Activated CD4-positive, alpha-beta T cell treated with anti-CD3 and anti-CD28 coated beads, Interleukin-2, amount 10 ng/mL, durations not matched to agents 24 days and 14 days (primary cell): ENCODE measurements around the gene ADAMTSL3. TPM values are rescaled to one million over a fixed set of nuclear protein-coding genes. Genes with fewer than 3 reads are reported as not detected.

Experiments used
- DNase-seq: peaks from one replicate; pipeline ENCODE4 v3.0.0; 2022
- H3K27ac Mint-ChIP-seq: one replicate; pipeline ENCODE4 v1.8.0; 2022; ENCODE audit warnings: mild to moderate bottlenecking, mixed read lengths
- H3K27me3 Mint-ChIP-seq: one replicate; pipeline ENCODE4 v1.8.0; 2022; ENCODE audit warnings: mixed read lengths
- H3K36me3 Mint-ChIP-seq: one replicate; pipeline ENCODE4 v1.8.0; 2022; ENCODE audit warnings: low read depth, mild to moderate bottlenecking, mixed read lengths
- H3K4me1 Mint-ChIP-seq: one replicate; pipeline ENCODE4 v1.8.0; 2021; ENCODE audit warnings: mixed read lengths
- H3K4me3 Mint-ChIP-seq: one replicate; pipeline ENCODE4 v1.8.0; 2022; ENCODE audit warnings: mild to moderate bottlenecking, moderate library complexity, mixed read lengths
- H3K9me3 Mint-ChIP-seq: one replicate; pipeline ENCODE4 v1.8.0; 2021; ENCODE audit warnings: mixed read lengths
- intact Hi-C: fragments of 100-400 bp; cut with micrococcal nuclease; formaldehyde crosslinking; loops from one replicate; pipeline ENCODE4 v1.15.1; 2023
- total RNA-seq: library from RNA; stranded (reverse); gene quantifications from 2 replicates; pipeline ENCODE4 v1.2.3, GENCODE V29; 2022

Gene ADAMTSL3
- total RNA-seq = not detected in 2 replicates

- Mint-ChIP-seq H3K27ac (no peak within 1 kb of the TSS), H3K36me3 (no peaks in the 10 kb centered on the region), H3K4me3 (no peak within 1 kb of the TSS), H3K27me3 (peaks cover 31% of the 10 kb centered on the region), H3K9me3 (no peaks in the 10 kb centered on the region), H3K4me1 (no peaks in the 10 kb centered on the region)
- intact Hi-C loops = no loop called here
- peak; percentile 33 for DNase-seq
These were observed at the start of gene ADAMTSL3 for GRCh38 chr15:83653639-83654378. TSS of gene ADAMTSL3 (plus strand) at chr15:83654123. CDS start at chr15:83655762, 1,639 bp downstream.

- DNase-seq = no peak
- intact Hi-C loops = no loop called here
- H3K4me3 Mint-ChIP-seq = no peak overlapping the region
- H3K27me3 Mint-ChIP-seq = no peaks in the 10 kb centered on the region
- H3K4me1 Mint-ChIP-seq = no peaks in the 10 kb centered on the region
- H3K9me3 Mint-ChIP-seq = peaks cover 10% of the 10 kb centered on the region
- no peaks in the 10 kb centered on the region for H3K36me3 Mint-ChIP-seq
- no peak overlapping the region for H3K27ac Mint-ChIP-seq
These were observed 49.4 kb upstream of the ADAMTSL3 start for GRCh38 chr15:83604549-83604948.

- Mint-ChIP-seq H3K36me3 (no peaks in the 10 kb centered on the region), H3K27me3 (no peaks in the 10 kb centered on the region), H3K27ac (no peak overlapping the region), H3K4me3 (no peak overlapping the region), H3K9me3 (peaks cover 10% of the 10 kb centered on the region), H3K4me1 (no peaks in the 10 kb centered on the region)
- no peak for DNase-seq
- intact Hi-C loops = no loop called here
These were observed 48.6 kb upstream of the ADAMTSL3 start for GRCh38 chr15:83605111-83605945.

GRCh38 chr15:83610132-83610531 is 43.8 kb upstream of the ADAMTSL3 start:
- Mint-ChIP-seq H3K9me3 (no peaks in the 10 kb centered on the region), H3K27me3 (no peaks in the 10 kb centered on the region), H3K4me1 (no peaks in the 10 kb centered on the region), H3K4me3 (no peak overlapping the region), H3K27ac (no peak overlapping the region), H3K36me3 (no peaks in the 10 kb centered on the region)
- DNase-seq = no peak
- intact Hi-C loops = no loop called here

GRCh38 chr15:83610901-83611685 is 42.8 kb upstream of the ADAMTSL3 start:
- Mint-ChIP-seq H3K9me3 (no peaks in the 10 kb centered on the region), H3K4me1 (no peaks in the 10 kb centered on the region), H3K36me3 (no peaks in the 10 kb centered on the region), H3K27me3 (no peaks in the 10 kb centered on the region), H3K27ac (no peak overlapping the region), H3K4me3 (no peak overlapping the region)
- DNase-seq = no peak
- intact Hi-C loops = no loop called here

- no peak for DNase-seq
- Mint-ChIP-seq H3K9me3 (no peaks in the 10 kb centered on the region), H3K27me3 (no peaks in the 10 kb centered on the region), H3K4me1 (no peaks in the 10 kb centered on the region), H3K4me3 (no peak overlapping the region), H3K36me3 (no peaks in the 10 kb centered on the region), H3K27ac (no peak overlapping the region)
- intact Hi-C loops = no loop called here
These were observed 41.7 kb upstream of the ADAMTSL3 start for GRCh38 chr15:83612226-83612625.

- Mint-ChIP-seq H3K9me3 (no peaks in the 10 kb centered on the region), H3K4me3 (no peak overlapping the region), H3K4me1 (no peaks in the 10 kb centered on the region), H3K27me3 (no peaks in the 10 kb centered on the region), H3K36me3 (no peaks in the 10 kb centered on the region), H3K27ac (no peak overlapping the region)
- no peak for DNase-seq
- intact Hi-C loops = no loop called here
These were observed 40.9 kb upstream of the ADAMTSL3 start for GRCh38 chr15:83612898-83613635.

- no peak for DNase-seq
- intact Hi-C loops = no loop called here
- Mint-ChIP-seq H3K4me1 (no peaks in the 10 kb centered on the region), H3K27me3 (no peaks in the 10 kb centered on the region), H3K27ac (no peak overlapping the region), H3K4me3 (no peak overlapping the region), H3K9me3 (no peaks in the 10 kb centered on the region), H3K36me3 (no peaks in the 10 kb centered on the region)
These were observed 40.2 kb upstream of the ADAMTSL3 start for GRCh38 chr15:83613714-83614113.

GRCh38 chr15:83616840-83617239 is 37.1 kb upstream of the ADAMTSL3 start:
- DNase-seq = no peak
- no peak overlapping the region for H3K27ac Mint-ChIP-seq
- no peak overlapping the region for H3K4me3 Mint-ChIP-seq
- H3K36me3 Mint-ChIP-seq = no peaks in the 10 kb centered on the region
- H3K4me1 Mint-ChIP-seq = no peaks in the 10 kb centered on the region
- H3K27me3 Mint-ChIP-seq = no peaks in the 10 kb centered on the region
- no peaks in the 10 kb centered on the region for H3K9me3 Mint-ChIP-seq
- intact Hi-C loops = no loop called here

- DNase-seq = no peak
- Mint-ChIP-seq H3K36me3 (no peaks in the 10 kb centered on the region), H3K4me1 (no peaks in the 10 kb centered on the region), H3K27ac (no peak overlapping the region), H3K27me3 (no peaks in the 10 kb centered on the region), H3K4me3 (no peak overlapping the region), H3K9me3 (peaks cover 5% of the 10 kb centered on the region)
- intact Hi-C loops = no loop called here
These were observed 27.6 kb upstream of the ADAMTSL3 start for GRCh38 chr15:83626171-83626802.

- no peak for DNase-seq
- Mint-ChIP-seq H3K36me3 (no peaks in the 10 kb centered on the region), H3K4me1 (no peaks in the 10 kb centered on the region), H3K9me3 (peaks cover 5% of the 10 kb centered on the region), H3K27me3 (no peaks in the 10 kb centered on the region), H3K4me3 (no peak overlapping the region), H3K27ac (no peak overlapping the region)
- intact Hi-C loops = no loop called here
These were observed 22.4 kb upstream of the ADAMTSL3 start for GRCh38 chr15:83631534-83631933.

GRCh38 chr15:83643201-83643600 is 10.7 kb upstream of the ADAMTSL3 start:
- DNase-seq = no peak
- no peak overlapping the region for H3K4me3 Mint-ChIP-seq
- peaks cover 14% of the 10 kb centered on the region for H3K9me3 Mint-ChIP-seq
- no peaks in the 10 kb centered on the region for H3K36me3 Mint-ChIP-seq
- H3K27me3 Mint-ChIP-seq = no peaks in the 10 kb centered on the region
- no peak overlapping the region for H3K27ac Mint-ChIP-seq
- intact Hi-C loops = no loop called here
- H3K4me1 Mint-ChIP-seq = no peaks in the 10 kb centered on the region

GRCh38 chr15:83644439-83644838 is 9.5 kb upstream of the ADAMTSL3 start:
- peak; percentile 30 for DNase-seq
- no peaks in the 10 kb centered on the region for H3K36me3 Mint-ChIP-seq
- peaks cover 10% of the 10 kb centered on the region for H3K9me3 Mint-ChIP-seq
- no peak overlapping the region for H3K27ac Mint-ChIP-seq
- intact Hi-C loops = no loop called here
- H3K4me1 Mint-ChIP-seq = no peaks in the 10 kb centered on the region
- no peak overlapping the region for H3K4me3 Mint-ChIP-seq
- no peaks in the 10 kb centered on the region for H3K27me3 Mint-ChIP-seq
